HG03103 (cell line): ENCODE measurements around the gene TNRC6C.
"Not testable (repeated sequence)": the region's sequence is repeated elsewhere in the genome, so short reads cannot be mapped to it uniquely, and the experiment has no call there.

Experiments
- ATAC-seq: cut with Tn5 transposase; IDR thresholded peaks from one replicate; pipeline ENCODE4 v1.9.1; 2021; ENCODE audit warnings: low read depth; ENCODE audit not compliant: unreplicated experiment

Gene TNRC6C

DNA sequence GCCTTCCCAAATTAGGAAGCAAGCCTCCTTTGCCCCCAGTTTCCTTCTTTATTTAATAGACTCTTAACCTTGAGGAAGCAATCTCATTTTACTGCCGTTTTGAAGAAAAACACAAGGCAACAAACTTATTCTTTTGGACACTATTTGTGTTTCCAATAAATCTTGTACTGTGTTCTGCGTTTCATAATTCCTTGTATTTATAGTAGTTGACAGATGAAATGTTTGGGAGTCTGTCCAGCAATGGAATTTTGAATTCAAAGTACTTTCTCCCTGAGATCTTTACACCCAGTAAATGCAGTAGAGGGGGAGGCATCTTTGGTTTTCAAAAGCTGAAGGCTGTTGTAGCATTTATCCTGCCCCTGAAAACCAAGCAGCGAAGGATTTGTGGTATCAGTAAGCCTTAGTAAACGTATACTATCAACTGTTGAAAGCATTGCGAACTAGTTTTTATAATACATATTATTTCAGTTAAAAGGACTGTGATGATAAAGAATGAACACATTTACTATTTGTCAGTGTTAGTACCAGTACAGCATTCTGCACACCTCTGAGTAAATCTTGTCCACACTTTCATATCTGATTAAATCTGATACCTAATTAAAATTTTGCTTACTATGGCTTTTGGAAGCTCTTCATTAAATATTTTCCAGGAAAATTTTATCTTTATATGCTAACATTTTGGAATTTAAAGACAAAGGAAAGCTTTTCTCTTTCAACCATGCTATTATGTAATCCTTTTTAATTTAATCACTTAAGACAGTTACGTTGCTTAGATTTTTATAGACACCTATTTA is 83.1 kb downstream of the TNRC6C start:
- no peak for ATAC-seq

DNA sequence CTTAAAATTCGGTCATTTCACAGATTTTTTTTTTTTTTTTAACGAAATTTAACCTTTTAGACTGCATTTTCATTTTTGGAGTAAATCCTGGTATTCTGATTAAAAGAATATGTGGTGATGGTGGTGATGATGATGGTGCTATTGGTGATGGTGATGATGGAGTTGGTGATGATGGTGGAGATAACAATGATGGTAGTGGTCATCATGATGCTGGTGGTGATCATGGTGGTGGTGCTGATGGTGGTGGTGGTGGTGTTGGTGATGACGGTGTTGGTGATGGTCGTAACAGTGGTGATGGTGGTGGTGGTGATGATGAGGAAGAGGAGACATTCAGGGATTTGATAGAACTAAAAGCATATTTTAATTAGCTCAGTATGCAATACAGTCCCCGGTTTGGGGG is 84.0 kb downstream of the TNRC6C start:
- no peak for ATAC-seq

- ATAC-seq = no peak
These were observed 84.5 kb downstream of the TNRC6C start for GRCh38 chr17:78043031-78043430.

- ATAC-seq = no peak
These were observed 85.9 kb downstream of the TNRC6C start for GRCh38 chr17:78044280-78044835.

DNA sequence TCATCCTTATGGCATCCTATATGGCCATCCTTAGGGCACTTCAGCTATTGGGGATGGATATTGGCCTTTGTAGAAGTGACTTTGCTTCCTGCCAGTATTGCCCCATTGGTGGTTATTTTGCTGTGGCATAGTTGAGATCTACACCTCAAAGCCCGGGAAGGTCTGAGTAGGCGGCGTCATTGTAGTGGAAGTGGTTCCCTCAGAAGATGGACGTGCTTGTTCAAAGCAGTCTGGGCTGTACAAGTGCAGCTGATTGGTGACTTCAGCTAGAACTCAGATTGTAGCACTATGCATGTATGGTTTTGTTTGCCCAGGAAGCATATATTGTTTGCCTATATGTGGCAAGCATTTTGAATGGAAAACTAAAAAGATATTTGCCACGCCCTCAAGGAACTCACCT is 86.8 kb downstream of the TNRC6C start:
- ATAC-seq = no peak

DNA sequence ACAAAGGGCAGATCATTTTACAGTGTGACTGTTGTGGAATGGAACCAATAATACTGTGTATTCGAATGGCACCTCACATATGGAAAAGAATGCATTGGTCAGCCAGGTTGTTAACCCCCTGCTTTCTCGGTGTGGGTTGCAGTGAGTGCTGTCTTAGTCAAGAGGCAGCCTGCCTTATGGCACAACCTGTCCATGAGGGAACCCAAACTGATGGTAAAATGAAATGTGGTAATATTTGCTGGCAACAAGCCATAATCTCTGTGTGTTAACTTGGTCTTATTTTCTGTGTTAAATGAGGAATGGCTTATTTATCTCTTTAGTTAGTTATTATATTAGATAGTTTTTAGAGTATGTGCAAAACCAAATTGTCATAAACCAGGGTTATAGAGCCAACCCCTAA is 88.4 kb downstream of the TNRC6C start:
- no peak for ATAC-seq

DNA sequence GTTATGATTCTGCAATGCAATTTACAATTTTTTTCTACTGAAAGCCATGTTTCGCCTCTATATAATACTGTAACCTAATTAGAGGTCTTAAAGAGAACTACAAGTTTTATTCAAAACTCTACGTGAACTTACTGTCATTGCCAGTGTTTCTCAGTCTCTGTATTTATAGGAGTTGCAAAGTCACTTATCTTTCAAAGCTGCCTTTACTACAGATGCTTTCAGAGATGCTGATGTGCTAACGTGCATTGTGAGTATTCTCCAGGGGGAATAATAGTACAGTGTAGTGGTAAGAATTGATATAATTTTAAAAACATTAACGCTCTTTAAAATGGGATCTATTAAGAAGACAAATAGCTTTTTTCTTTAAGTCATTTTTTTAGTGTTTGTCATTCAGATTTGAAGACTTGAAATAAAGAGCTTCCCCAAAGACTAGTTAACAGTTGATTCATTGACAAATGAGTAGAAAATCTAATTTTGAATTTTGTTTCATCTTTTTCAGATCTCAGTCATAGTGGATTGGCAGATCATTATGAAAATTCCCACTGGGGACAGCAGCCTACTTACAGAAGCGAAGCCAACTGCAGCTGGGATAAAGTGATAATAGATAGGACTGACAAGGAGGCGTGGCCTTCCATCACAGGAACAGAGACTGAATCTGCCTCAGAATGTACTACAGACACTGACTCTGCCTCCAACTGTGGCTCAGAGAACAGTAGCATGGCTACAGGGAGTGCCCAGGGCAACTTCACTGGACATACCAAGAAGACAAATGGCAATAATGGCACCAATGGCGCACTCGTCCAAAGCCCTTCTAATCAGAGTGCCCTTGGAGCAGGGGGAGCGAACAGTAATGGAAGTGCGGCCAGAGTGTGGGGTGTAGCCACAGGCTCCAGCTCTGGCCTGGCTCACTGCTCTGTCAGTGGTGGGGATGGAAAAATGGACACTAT is 90.1 kb downstream of the TNRC6C start:
- ATAC-seq = no peak

- no peak for ATAC-seq
These were observed 91.1 kb downstream of the TNRC6C start for GRCh38 chr17:78049609-78050008.

GRCh38 chr17:78051186-78051972 is 92.9 kb downstream of the TNRC6C start:
- no peak for ATAC-seq

DNA sequence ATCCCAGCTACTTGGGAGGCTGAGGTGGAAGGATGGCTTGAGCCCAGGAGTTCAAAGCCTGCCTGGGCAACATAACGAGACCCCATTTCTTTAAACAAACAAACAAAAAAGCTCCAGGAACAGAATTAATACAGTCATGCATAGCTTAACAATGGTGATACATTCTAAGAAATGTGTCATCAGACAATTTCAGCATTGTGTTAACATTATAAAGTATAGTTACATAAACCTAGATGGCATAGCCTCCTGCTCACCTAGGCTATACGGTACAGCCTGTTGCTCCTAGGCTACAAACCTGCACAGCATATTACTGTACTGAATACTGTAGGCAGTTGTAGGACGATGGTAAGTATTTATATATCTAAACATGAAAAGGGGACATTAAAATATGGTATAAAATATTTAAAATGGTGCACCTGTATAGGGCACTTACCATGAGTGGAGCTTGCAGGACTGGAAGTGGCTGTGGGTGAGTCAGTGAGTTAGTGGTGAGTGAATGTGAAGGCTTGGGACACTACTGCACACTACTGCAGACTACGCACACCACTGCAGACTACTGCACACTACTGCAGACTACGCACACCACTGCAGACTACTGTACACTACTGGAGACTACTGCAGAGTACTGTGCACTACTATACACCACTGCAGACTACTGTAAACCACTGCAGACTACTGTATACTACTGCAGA is 95.4 kb downstream of the TNRC6C start:
- ATAC-seq = no peak

- ATAC-seq = no peak
These were observed 98.7 kb downstream of the TNRC6C start for GRCh38 chr17:78057113-78057740.

- ATAC-seq = no peak
These were observed 99.5 kb downstream of the TNRC6C start for GRCh38 chr17:78058001-78058400.

GRCh38 chr17:78058581-78058980 is 100.1 kb downstream of the TNRC6C start:
- ATAC-seq = no peak

DNA sequence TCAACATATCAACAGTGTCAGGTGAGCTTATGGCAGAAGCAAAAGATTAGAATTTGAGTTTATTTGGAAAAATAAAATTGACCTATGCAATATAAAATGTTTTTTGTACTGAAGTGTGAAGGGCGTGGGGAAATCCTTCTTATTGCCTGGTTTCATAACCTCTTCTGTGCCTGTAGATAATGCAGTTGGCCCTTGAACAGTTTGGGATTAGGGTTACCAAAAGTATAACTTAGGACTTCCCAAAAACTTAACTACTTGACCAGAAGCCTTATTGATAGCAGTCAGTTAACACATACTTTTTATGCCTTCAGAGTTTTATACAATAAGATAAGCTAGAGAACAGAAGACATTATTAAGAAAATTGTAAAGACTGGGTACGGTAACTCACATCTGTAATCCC is 104.1 kb downstream of the TNRC6C start:
- ATAC-seq = no peak

DNA sequence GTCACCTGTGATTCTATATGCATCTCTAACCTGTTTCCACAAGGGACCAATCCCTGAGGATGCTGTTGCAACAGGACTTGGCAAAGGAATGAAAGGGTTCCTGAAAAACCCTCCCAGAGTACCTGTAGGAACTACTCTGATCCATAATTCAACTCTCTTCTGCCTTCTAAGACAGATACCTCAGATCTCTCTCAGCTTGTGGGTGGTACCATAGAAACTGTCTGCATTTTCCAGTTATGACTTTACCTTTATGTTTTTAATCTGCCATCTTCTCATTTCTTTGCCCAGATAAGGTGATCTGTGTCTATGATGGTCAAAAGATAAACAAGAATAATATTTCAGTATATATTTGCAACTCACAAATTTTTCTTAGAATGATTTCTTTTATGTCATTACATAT is 105.0 kb downstream of the TNRC6C start:
- ATAC-seq = no peak

- ATAC-seq = no peak
These were observed 106.2 kb downstream of the TNRC6C start for GRCh38 chr17:78064708-78065107.

GRCh38 chr17:78066976-78067375 is 108.5 kb downstream of the TNRC6C start:
- ATAC-seq = not testable (repeated sequence)

- no peak for ATAC-seq
These were observed 111.2 kb downstream of the TNRC6C start for GRCh38 chr17:78069695-78070094.

GRCh38 chr17:78072961-78073360 is 114.5 kb downstream of the TNRC6C start:
- ATAC-seq = no peak
